KMS-11 (cell line): Measurements from ENCODE around the gene HSD17B13.
A peak's percentile ranks its signal among the peaks of the same experiment; 100 is the strongest.

Experiments used
- H2AFZ ChIP-seq: fragments of 200-600 bp; sonication (generic); 2 replicates; pipeline ENCODE4 v1.6.1; 2016; ENCODE audit warnings: antibody characterized with exemption, mixed run types, low read depth
- H3K27ac ChIP-seq: fragments of 200-600 bp; sonication (generic); 2 replicates; pipeline ENCODE4 v1.6.1; 2016; ENCODE audit warnings: mild to moderate bottlenecking, mixed run types
- H3K27me3 ChIP-seq: fragments of 200-600 bp; sonication (generic); 2 replicates; pipeline ENCODE4 v1.6.1; 2017; ENCODE audit warnings: mild to moderate bottlenecking, low read depth, mixed run types, moderate library complexity; ENCODE audit not compliant: insufficient read depth
- H3K36me3 ChIP-seq: fragments of 200-600 bp; sonication (generic); 2 replicates; pipeline ENCODE4 v1.6.1; 2017; ENCODE audit warnings: mild to moderate bottlenecking, mixed run types; ENCODE audit not compliant: insufficient read depth
- H3K4me1 ChIP-seq: fragments of 200-600 bp; sonication (generic); 2 replicates; pipeline ENCODE4 v1.6.1; 2016; ENCODE audit warnings: mild to moderate bottlenecking, low read depth, mixed run types; ENCODE audit not compliant: poor library complexity, severe bottlenecking
- H3K4me2 ChIP-seq: fragments of 200-600 bp; sonication (generic); 2 replicates; pipeline ENCODE4 v1.7.0; 2016; ENCODE audit warnings: mild to moderate bottlenecking, mixed run types
- H3K4me3 ChIP-seq: fragments of 200-600 bp; sonication (generic); IDR thresholded peaks from 2 replicates; pipeline ENCODE4 v1.6.1; 2017; ENCODE audit warnings: low read depth, low read length, mixed read lengths; ENCODE audit not compliant: insufficient read depth
- H3K79me2 ChIP-seq: fragments of 200-600 bp; sonication (generic); 2 replicates; pipeline ENCODE4 v1.6.1; 2016; ENCODE audit warnings: low read depth, mixed run types; ENCODE audit not compliant: insufficient read depth
- H3K9ac ChIP-seq: fragments of 200-600 bp; sonication (generic); 2 replicates; pipeline ENCODE4 v1.6.1; 2016; ENCODE audit warnings: mild to moderate bottlenecking, mixed run types
- H4K20me1 ChIP-seq: fragments of 200-600 bp; sonication (generic); 2 replicates; pipeline ENCODE4 v1.6.1; 2016; ENCODE audit warnings: mild to moderate bottlenecking, mixed run types; ENCODE audit not compliant: insufficient read depth
- CTCF ChIP-seq: fragments of 200-600 bp; sonication (generic); conservative IDR thresholded peaks from 2 replicates; pipeline ENCODE4 v1.6.1; 2017; ENCODE audit warnings: low read depth, mild to moderate bottlenecking, antibody characterized with exemption, low read length, moderate library complexity, mixed read lengths

Gene HSD17B13

GRCh38 chr4:87274327-87274726, 48.4 kb downstream of the HSD17B13 start:
- TF ChIP-seq CTCF = no peak
- no peak overlapping the region for H2AFZ ChIP-seq
- H3K9ac ChIP-seq = no peak overlapping the region
- H3K4me1 ChIP-seq = no peaks in the 10 kb centered on the region
- H3K36me3 ChIP-seq = no peaks in the 10 kb centered on the region
- H3K4me2 ChIP-seq = no peak overlapping the region
- H3K4me3 ChIP-seq = no peak overlapping the region
- no peaks in the 10 kb centered on the region for H4K20me1 ChIP-seq
- H3K79me2 ChIP-seq = no peaks in the 10 kb centered on the region
- no peaks in the 10 kb centered on the region for H3K27me3 ChIP-seq
- H3K27ac ChIP-seq = no peak overlapping the region

DNA sequence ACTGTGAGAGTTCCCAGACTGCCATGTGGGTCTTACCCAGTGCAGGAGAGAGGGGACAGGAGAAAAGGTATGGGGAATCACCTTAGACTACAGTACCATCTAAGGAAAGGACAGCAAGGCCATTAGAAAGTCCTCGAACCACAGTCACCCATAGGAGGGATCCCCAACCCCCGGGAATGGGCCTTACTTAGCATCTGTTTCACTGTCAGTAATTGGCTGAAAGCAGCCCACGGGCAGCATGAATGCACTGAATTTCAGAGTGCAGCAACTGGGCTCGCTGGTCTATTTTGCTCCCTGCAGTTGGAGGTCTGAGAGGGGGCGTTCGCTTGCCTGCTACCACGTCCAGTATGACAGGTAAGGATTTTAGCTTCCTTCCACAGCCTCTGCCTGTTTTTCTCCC, 51.9 kb downstream of the HSD17B13 start:
- H3K4me2 ChIP-seq = no peak overlapping the region

GRCh38 chr4:87270144-87270543, 52.5 kb downstream of the HSD17B13 start:
- Histone ChIP-seq H4K20me1 (no peaks in the 10 kb centered on the region), H3K27ac (no peak overlapping the region), H2AFZ (no peak overlapping the region), H3K79me2 (no peaks in the 10 kb centered on the region), H3K4me1 (no peaks in the 10 kb centered on the region), H3K36me3 (no peaks in the 10 kb centered on the region), H3K4me3 (no peak overlapping the region), H3K9ac (no peak overlapping the region), H3K4me2 (no peak overlapping the region), H3K27me3 (no peaks in the 10 kb centered on the region)
- TF ChIP-seq CTCF = peak; percentile 40; the same call in 1 of the 2 replicates

More for the DNA sequence above, 51.9 kb downstream of the HSD17B13 start:
- H3K4me1 ChIP-seq = no peaks in the 10 kb centered on the region
- no peaks in the 10 kb centered on the region for H3K36me3 ChIP-seq
- H3K27me3 ChIP-seq = no peaks in the 10 kb centered on the region
- H3K79me2 ChIP-seq = no peaks in the 10 kb centered on the region
- H3K9ac ChIP-seq = no peak overlapping the region
- no peak for TF ChIP-seq CTCF
- no peak overlapping the region for H3K27ac ChIP-seq
- H4K20me1 ChIP-seq = no peaks in the 10 kb centered on the region
- H3K4me3 ChIP-seq = no peak overlapping the region
- no peak overlapping the region for H2AFZ ChIP-seq

GRCh38 chr4:87268411-87268810, 54.3 kb downstream of the HSD17B13 start:
- Histone ChIP-seq H4K20me1 (no peaks in the 10 kb centered on the region), H3K27ac (no peak overlapping the region), H3K4me2 (no peak overlapping the region), H3K9ac (no peak overlapping the region), H3K79me2 (no peaks in the 10 kb centered on the region), H2AFZ (no peak overlapping the region), H3K4me1 (no peaks in the 10 kb centered on the region), H3K36me3 (no peaks in the 10 kb centered on the region), H3K4me3 (no peak overlapping the region), H3K27me3 (no peaks in the 10 kb centered on the region)
- no peak for TF ChIP-seq CTCF
